GM12878 (cell line): ENCODE measurements around the gene SLC45A1. TPM values are rescaled to one million over a fixed set of nuclear protein-coding genes. Genes with fewer than 3 reads are reported as not detected.

Experiments
- ATAC-seq: fragments of 200-7000 bp; cut with Tn5 transposase; 3 replicates; pipeline ENCODE4 v1.9.1; 2020; ENCODE audit warnings: mild to moderate bottlenecking, moderate library complexity
- BruUV-seq: library from RNA; stranded (reverse); fragments of 400-500 nt; replicated peaks from 2 replicates; lab custom pipeline; 2021; lab: Mats Ljungman, UMichigan
- CTCF ChIA-PET: fragments of 300-600 bp; sonication (Branson Sonifier 250); formaldehyde crosslinking; extraction: SDS; loops from one replicate; lab custom pipeline; 2021; ENCODE audit warnings: inconsistent platforms; lab: Yijun Ruan, JAX
- POLR2A ChIA-PET: fragments of 350-600 bp; formaldehyde crosslinking; extraction: SDS; loops from one replicate; lab custom pipeline; 2021; ENCODE audit warnings: inconsistent platforms; lab: Charles Lee
- RAD21 ChIA-PET: fragments of 300-600 bp; sonication (Branson Sonifier 250); formaldehyde crosslinking; loops from one replicate; lab custom pipeline; 2023; ENCODE audit warnings: antibody characterized with exemption; ENCODE audit not compliant: unreplicated experiment; lab: Charles Lee
- SMC1A ChIA-PET: fragments of 300-600 bp; sonication (Branson Sonifier 250); formaldehyde crosslinking; loops from one replicate; lab custom pipeline; 2023; ENCODE audit not compliant: unreplicated experiment, uncharacterized antibody; lab: Charles Lee
- DNase-seq: peaks from one replicate; pipeline ENCODE4 v3.0.0-alpha.2; 2011; ENCODE audit warnings: low read depth, low spot score
- FAIRE-seq: peaks from 3 replicates; lab custom pipeline; 2011; peaks lifted over from hg19 to GRCh38; lab: Jason Lieb, UNC
- H2AFZ ChIP-seq: 2 replicates; pipeline ENCODE4 v1.6.0; 2011; ENCODE audit warnings: low read depth, low read length, control low read depth; ENCODE audit not compliant: control insufficient read depth
- H3K27ac ChIP-seq: 2 replicates; pipeline ENCODE4 v1.5.1; 2011; ENCODE audit warnings: control low read depth; ENCODE audit not compliant: control insufficient read depth, insufficient read depth
- H3K27me3 ChIP-seq, 2 experiments: replicated peaks in 1 of 2; 2 replicates each; pipeline versions ENCODE4 v1.6.0 to v1.6.1; 2011; ENCODE audit warnings: low read length in 1 of 2; ENCODE audit not compliant: control insufficient read depth in 2 of 2, insufficient read depth in 2 of 2
- H3K36me3 ChIP-seq, 2 experiments: 2 replicates each; pipeline ENCODE4 v1.5.1; 2011; ENCODE audit warnings: low read length in 1 of 2; ENCODE audit not compliant: control insufficient read depth in 2 of 2, insufficient read depth in 2 of 2
- H3K4me1 ChIP-seq: 2 replicates; pipeline ENCODE4 v1.6.1; 2011; ENCODE audit warnings: mild to moderate bottlenecking, low read length, moderate library complexity, mixed read lengths; ENCODE audit not compliant: control insufficient read depth, insufficient read depth
- H3K4me2 ChIP-seq: 2 replicates; pipeline ENCODE4 v1.6.0; 2011; ENCODE audit warnings: control low read depth; ENCODE audit not compliant: control insufficient read depth, insufficient read depth
- H3K4me3 ChIP-seq: fragments of 200-600 bp; sonication (generic); 2 replicates; pipeline ENCODE4 v1.5.1; 2016
- H3K79me2 ChIP-seq: 2 replicates; pipeline ENCODE4 v1.6.0; 2011; ENCODE audit warnings: low read length; ENCODE audit not compliant: control insufficient read depth, insufficient read depth
- H3K9ac ChIP-seq: 2 replicates; pipeline ENCODE4 v1.8.0; 2011; ENCODE audit warnings: low read length, control low read depth, mixed read lengths; ENCODE audit not compliant: control insufficient read depth, insufficient read depth
- H3K9me3 ChIP-seq: replicated peaks from 3 replicates; pipeline ENCODE4 v1.5.1; 2011; ENCODE audit warnings: mild to moderate bottlenecking, low read length; ENCODE audit not compliant: control insufficient read depth, insufficient read depth
- H4K20me1 ChIP-seq: 2 replicates; pipeline ENCODE4 v1.6.0; 2011; ENCODE audit not compliant: control insufficient read depth, insufficient read depth
- SREBF1 ChIP-seq: IDR thresholded peaks from 2 replicates; pipeline ENCODE4 v1.6.1; 2012; ENCODE audit warnings: mild to moderate bottlenecking, low read length
- TCF12 ChIP-seq: IDR thresholded peaks from 2 replicates; pipeline ENCODE4 v1.6.1; 2011; ENCODE audit warnings: low read depth, mild to moderate bottlenecking, low read length
- ZBED1 ChIP-seq: IDR thresholded peaks from 2 replicates; pipeline ENCODE4 v1.6.1; 2016; ENCODE audit warnings: borderline replicate concordance
- WGBS: methylation state at CpG from one replicate; pipeline ENCODE4 v1.1.6; 2016; ENCODE audit warnings: low lambda C conversion rate; ENCODE audit not compliant: insufficient replicate concordance, insufficient coverage; ENCODE audit errors: missing lambda C conversion rate; 5-methylcytosine and 5-hydroxymethylcytosine counted together
- in situ Hi-C: fragments of 300-500 bp; cut with MboI; formaldehyde crosslinking; loops from 9 replicates; pipeline ENCODE4 v1.14.3; 2018; ENCODE audit warnings: mixed read lengths
- intact Hi-C: fragments of 100-400 bp; cut with micrococcal nuclease; formaldehyde crosslinking; loops from one replicate; pipeline ENCODE4 v1.14.2; 2022; ENCODE audit not compliant: unreplicated experiment
- polyA plus RNA-seq, 11 experiments: library from polyadenylated mRNA; depleted of rRNA in 4 of 11; unstranded in 6 of 11; stranded (reverse) in 5 of 11; fragments of >200 nt; fragmentation: Nextera tagmentation in 4 of 11; fragmentation: Illumina TruSeq in 1 of 11; extraction: Ambion mirVana in 4 of 11; extraction: Trizol in 1 of 11; gene quantifications; 1 replicate in 1 of 11; 2 replicates in 10 of 11; pipeline versions ENCODE4 v1.2.1 to v1.2.3, GENCODE V29; 2011 to 2016; ENCODE audit warnings: inconsistent platforms in 2 of 11, missing spikeins in 2 of 11, low read depth in 1 of 11
- total RNA-seq, 4 experiments: library from RNA; depleted of rRNA in 3 of 4; stranded (reverse); fragments of >200 nt in 3 of 4; fragmentation: Illumina TruSeq in 1 of 4; extraction: Trizol in 1 of 4; gene quantifications; 2 replicates each; pipeline versions ENCODE4 v1.2.1 to v1.2.3, GENCODE V29; 2013 to 2021

The SLC45A1 gene
- total and polyA plus RNA-seq, 10 of the 15 experiments (the other 5 are each of a cell fraction or from before 2014, with no cell fraction given): 0.07 to 0.23 (median 0.13) TPM; not detected in 6

- SMC1A ChIA-PET: interaction anchor here (1.2 to 1.3 kb wide), 3 partner anchors 20 to 345 kb away, joined by 3 read pairs; no protein-coding TSS in a partner anchor
- WGBS: 83% methylated on average over 15 of the region's 15 CpGs
- RAD21 ChIA-PET: interaction anchor here (1.2 kb wide), 1 partner anchor 45 kb away, joined by 3 read pairs; no protein-coding TSS in a partner anchor
- Histone ChIP-seq H3K36me3 (peaks cover 11% of the 10 kb centered on the region in 2 experiments), H3K79me2 (peaks cover 4% of the 10 kb centered on the region), H3K4me2 (no peak overlapping the region), H3K4me1 (no peaks in the 10 kb centered on the region), H3K4me3 (no peak overlapping the region), H3K27me3 (no peaks in the 10 kb centered on the region), H2AFZ (no peak overlapping the region), H3K9ac (no peak overlapping the region), H3K9me3 (no peaks in the 10 kb centered on the region), H4K20me1 (peaks cover 3% of the 10 kb centered on the region; the same call in 1 of the 2 replicates), H3K27ac (no peak overlapping the region)
- intact Hi-C loops: no loop called here
- POLR2A ChIA-PET: interaction anchor here (0.6 kb wide), 1 partner anchor 13 kb away, joined by 4 read pairs; no protein-coding TSS in a partner anchor
- TF ChIP-seq TCF12: no peak
- in situ Hi-C loops: no loop called here
- DNase-seq: no peak
- no peak for ATAC-seq
- peak; percentile 47 for FAIRE-seq
- BruUV-seq: no TSS peak
- CTCF ChIA-PET: interaction anchor here (1.5 kb wide), 1 partner anchor 139 kb away, joined by 4 read pairs; no protein-coding TSS in a partner anchor
Observed at GRCh38 chr1:8382608-8383505, 64.9 kb downstream of the SLC45A1 start.

- ATAC-seq (no peak), DNase-seq (no peak), FAIRE-seq (no peak)
- Histone ChIP-seq H3K9me3 (no peaks in the 10 kb centered on the region), H3K27me3 (no peaks in the 10 kb centered on the region), H4K20me1 (peaks cover 3% of the 10 kb centered on the region; the same call in 1 of the 2 replicates), H3K36me3 (peaks cover 9 to 11% of the 10 kb centered on the region in 2 experiments), H3K9ac (no peak overlapping the region), H3K27ac (no peak overlapping the region), H3K79me2 (peaks cover 4% of the 10 kb centered on the region), H3K4me3 (no peak overlapping the region), H3K4me2 (no peak overlapping the region), H2AFZ (no peak overlapping the region), H3K4me1 (no peaks in the 10 kb centered on the region)
- CTCF ChIA-PET: interaction anchor here (1.5 kb wide), 1 partner anchor 137 kb away, joined by 4 read pairs; no protein-coding TSS in a partner anchor
- SMC1A ChIA-PET: interaction anchor here (1.0 to 1.3 kb wide), 3 partner anchors 11 to 36 kb away, joined by 3 read pairs; no protein-coding TSS in a partner anchor
- TF ChIP-seq SREBF1 (no peak), ZBED1 (no peak)
- in situ Hi-C loops: no loop called here
- POLR2A ChIA-PET: interaction anchor here (0.6 kb wide), 1 partner anchor 450 kb away, joined by 4 read pairs; no protein-coding TSS in a partner anchor
- intact Hi-C loops: no loop called here
- WGBS: 95% methylated on average over 6 of the region's 6 CpGs
- RAD21 ChIA-PET: no interaction called here
- BruUV-seq: no TSS peak
Observed at GRCh38 chr1:8384088-8384487, 66.2 kb downstream of the SLC45A1 start.
